Subcutaneous adipose tissue (tissue), 4 donors: Measurements from ENCODE around the gene TECPR2. TPM values are rescaled to one million over a fixed set of nuclear protein-coding genes. Genes with fewer than 3 reads are reported as not detected.

Experiments
- total RNA-seq, 4 donors: library from RNA; depleted of rRNA; stranded (reverse); fragments of >200 nt; gene quantifications; one replicate each; pipeline ENCODE4 v1.1.0, GENCODE V29; 2016
- TF ChIP-seq, protein P1 (sequence below): fragments of 450-650 bp; IDR thresholded peaks from one replicate; pipeline ENCODE4 v1.5.1; 2016; ENCODE audit warnings: low read depth, mild to moderate bottlenecking, control low read depth, antibody characterized with exemption, moderate library complexity

TECPR2 gene, protein sequence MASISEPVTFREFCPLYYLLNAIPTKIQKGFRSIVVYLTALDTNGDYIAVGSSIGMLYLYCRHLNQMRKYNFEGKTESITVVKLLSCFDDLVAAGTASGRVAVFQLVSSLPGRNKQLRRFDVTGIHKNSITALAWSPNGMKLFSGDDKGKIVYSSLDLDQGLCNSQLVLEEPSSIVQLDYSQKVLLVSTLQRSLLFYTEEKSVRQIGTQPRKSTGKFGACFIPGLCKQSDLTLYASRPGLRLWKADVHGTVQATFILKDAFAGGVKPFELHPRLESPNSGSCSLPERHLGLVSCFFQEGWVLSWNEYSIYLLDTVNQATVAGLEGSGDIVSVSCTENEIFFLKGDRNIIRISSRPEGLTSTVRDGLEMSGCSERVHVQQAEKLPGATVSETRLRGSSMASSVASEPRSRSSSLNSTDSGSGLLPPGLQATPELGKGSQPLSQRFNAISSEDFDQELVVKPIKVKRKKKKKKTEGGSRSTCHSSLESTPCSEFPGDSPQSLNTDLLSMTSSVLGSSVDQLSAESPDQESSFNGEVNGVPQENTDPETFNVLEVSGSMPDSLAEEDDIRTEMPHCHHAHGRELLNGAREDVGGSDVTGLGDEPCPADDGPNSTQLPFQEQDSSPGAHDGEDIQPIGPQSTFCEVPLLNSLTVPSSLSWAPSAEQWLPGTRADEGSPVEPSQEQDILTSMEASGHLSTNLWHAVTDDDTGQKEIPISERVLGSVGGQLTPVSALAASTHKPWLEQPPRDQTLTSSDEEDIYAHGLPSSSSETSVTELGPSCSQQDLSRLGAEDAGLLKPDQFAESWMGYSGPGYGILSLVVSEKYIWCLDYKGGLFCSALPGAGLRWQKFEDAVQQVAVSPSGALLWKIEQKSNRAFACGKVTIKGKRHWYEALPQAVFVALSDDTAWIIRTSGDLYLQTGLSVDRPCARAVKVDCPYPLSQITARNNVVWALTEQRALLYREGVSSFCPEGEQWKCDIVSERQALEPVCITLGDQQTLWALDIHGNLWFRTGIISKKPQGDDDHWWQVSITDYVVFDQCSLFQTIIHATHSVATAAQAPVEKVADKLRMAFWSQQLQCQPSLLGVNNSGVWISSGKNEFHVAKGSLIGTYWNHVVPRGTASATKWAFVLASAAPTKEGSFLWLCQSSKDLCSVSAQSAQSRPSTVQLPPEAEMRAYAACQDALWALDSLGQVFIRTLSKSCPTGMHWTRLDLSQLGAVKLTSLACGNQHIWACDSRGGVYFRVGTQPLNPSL (N-terminal part only)
- total RNA-seq: 10 to 100 TPM; 14.4 to 23.0 (median 15.0) TPM

DNA sequence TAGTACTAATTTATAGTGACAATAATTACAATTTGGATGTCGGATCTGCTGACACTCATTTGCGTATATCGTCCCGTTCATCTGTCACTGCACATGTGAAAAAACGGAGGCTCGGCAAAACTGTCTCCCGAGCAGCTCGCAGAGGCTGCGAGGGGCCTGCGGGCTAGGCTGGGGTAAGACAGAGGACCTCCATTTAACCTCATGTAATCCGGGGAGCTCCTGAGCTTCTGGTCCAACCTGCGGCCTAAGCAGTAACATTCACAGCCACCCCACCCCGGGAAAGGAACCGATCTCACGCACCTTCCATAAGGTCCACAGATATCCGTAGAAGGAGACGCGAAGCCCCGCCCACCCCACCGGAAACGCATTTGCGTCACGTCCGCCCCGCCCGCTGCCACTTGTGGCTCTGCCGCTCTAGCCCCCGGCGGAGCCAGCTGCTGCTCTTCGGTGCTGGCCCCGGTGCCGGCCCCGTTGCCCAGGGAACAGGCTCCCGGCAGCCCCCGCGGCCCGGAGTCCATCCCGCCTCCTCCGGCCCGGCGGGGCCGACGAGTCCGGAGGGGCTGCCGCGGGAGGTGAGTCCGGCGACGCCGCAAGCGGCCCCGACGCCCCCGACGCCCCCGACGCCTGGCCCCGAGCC is at the start of gene TECPR2, which contains the start of gene CINP:
Gene TECPR2, plus strand, starts transcription at position 397 of the 637 bp plus-strand sequence. CDS start 13,781 bp downstream, outside the sequence.
Gene CINP, minus strand, starts transcription at position 346 of the 637 bp plus-strand sequence. Its CDS starts 39 bp downstream, at position 307.
- TF ChIP-seq, protein P1, sequence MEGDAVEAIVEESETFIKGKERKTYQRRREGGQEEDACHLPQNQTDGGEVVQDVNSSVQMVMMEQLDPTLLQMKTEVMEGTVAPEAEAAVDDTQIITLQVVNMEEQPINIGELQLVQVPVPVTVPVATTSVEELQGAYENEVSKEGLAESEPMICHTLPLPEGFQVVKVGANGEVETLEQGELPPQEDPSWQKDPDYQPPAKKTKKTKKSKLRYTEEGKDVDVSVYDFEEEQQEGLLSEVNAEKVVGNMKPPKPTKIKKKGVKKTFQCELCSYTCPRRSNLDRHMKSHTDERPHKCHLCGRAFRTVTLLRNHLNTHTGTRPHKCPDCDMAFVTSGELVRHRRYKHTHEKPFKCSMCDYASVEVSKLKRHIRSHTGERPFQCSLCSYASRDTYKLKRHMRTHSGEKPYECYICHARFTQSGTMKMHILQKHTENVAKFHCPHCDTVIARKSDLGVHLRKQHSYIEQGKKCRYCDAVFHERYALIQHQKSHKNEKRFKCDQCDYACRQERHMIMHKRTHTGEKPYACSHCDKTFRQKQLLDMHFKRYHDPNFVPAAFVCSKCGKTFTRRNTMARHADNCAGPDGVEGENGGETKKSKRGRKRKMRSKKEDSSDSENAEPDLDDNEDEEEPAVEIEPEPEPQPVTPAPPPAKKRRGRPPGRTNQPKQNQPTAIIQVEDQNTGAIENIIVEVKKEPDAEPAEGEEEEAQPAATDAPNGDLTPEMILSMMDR: no peak

DNA sequence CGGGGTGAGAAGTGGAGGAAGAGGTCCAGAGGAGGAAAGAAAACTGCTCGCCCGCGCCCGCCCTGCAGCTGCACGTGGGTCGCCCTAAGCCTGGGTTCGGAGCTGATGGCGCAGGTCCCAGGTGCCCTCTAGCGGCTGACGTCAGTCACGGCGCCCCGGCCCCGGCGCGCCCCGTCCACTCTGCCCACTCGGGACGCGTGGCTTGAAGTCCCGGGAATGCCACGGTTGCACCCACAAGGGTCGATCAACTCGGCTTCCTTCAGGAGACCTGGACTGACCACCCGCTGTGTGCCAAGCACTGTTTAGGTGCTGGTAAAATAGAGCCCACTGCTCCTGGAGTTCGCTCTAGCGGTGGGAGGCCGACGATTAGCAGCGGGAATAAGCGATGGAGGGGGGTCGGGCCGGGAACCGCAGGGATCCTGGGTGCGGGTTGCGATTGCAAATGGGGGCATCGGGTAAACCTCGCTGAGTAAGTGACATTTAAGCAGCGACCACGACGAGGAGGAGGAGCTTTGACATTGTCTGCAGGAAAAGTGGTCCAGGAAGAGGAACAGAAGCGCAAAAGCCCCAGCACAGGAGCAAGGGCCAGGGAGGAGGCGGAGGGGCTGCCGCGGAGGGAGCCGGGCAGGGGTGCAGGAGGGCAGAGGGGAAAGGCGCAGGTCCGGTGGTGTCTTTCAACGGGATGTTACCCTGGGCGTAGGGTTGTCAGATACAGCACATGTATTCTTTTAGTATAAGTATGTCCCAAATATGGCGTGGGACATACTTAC is 48.3 kb upstream of the TECPR2 start:
- TF ChIP-seq, protein P1: no peak

DNA sequence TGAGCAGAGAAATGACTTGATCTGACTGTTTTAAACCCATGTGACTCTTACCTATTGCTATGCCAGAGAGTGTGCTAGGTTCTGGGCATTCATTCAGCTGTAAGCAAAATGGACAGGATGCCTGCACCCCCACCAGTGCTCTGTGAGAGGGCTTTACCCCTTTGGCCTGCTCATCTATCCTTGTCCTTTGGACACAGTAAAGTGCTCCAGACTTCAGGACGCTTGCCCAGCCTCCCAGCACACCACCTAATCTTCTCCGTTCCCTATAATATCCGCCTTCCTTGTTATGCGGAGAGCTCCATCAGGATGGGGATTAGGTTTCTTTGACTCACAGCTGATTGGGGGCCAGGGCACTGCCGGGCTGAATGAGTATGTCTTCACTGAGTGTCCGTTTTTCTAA is 47.6 kb upstream of the TECPR2 start:
- TF ChIP-seq, protein P1: no peak

DNA sequence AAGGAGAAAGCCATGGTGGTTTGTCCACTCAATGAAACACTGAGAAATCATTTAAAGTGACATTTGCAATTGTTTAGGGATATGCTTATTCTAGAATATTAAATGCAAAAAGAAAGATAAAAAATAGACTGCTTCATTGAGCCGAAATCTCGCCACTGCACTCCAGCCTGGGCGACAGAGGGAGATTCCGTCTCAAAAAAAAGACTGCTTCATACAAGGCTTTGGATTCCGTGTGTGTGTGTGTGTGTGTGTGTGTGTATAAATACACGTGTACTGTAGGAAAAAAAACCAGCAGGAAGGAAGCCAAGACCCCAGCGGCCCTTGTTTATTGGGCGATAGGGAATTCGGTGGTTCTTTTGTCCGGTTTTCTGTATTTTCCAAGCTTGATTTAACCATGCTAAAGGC is 46.4 kb upstream of the TECPR2 start:
- TF ChIP-seq, protein P1: no peak

DNA sequence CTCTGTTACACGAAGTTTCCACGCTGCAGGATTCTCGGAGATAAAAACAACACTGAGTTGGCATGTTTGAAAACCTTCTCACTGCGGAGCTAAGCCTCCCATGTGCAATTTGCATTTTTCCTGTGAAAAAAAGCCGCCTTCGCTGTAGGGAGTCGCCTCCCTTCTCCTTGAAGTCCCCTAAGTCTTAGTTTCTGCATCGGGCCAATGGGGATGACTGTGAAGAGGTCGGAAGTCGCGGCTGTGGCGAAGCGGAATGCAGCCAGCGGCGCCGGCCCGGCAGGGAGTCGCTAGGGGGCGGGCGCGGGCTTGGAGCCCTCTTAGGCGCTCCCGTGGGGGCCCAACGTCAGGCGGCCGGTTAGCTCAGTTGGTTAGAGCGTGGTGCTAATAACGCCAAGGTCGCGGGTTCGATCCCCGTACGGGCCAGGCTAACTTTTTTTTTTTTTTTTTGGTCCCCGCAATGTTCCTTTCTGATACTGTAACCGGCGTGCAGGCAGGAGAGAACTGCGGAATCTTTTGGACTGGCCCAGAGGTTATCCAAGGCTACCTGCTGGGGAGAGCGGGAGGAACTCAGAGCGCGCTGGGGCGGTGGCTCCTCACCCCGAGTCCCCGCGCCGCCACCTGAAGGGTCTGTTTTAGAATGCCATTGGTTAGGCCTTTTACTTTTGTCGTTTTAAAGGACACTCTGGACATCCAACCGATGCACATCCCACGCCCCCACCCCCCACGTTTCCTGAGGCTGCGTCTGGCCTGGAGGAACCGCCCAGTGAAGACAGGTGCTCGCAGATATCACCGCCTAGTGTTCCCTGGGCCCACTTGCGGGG is 45.8 kb upstream of the TECPR2 start:
- TF ChIP-seq, protein P1: no peak
